ENCODE data around the gene MAML1. TPM values are rescaled to one million over a fixed set of nuclear protein-coding genes. Genes with fewer than 3 reads are reported as not detected.
A peak's percentile ranks its signal among the peaks of the same experiment; 100 is the strongest.

Gene MAML1
- total and polyA plus RNA-seq, 4 donors: 2.2 to 7.6 (median 6.3) TPM

- TF ChIP-seq FOXA1 (IDR thresholded peaks at IDR 0.05): no peak
- TF ChIP-seq ATF3 (IDR thresholded peaks at IDR 0.05): no peak
- TF ChIP-seq GABPA (IDR thresholded peaks at IDR 0.05 in 1 of 2, conservative IDR thresholded peaks at IDR 0.05 in 1 of 2): no peak
- no peak for TF ChIP-seq SP1 (IDR thresholded peaks at IDR 0.05)
- no peak for TF ChIP-seq HNF4A (conservative IDR thresholded peaks at IDR 0.05)
- TF ChIP-seq ZBTB33 (IDR thresholded peaks at IDR 0.05): no peak
- TF ChIP-seq RAD21 (IDR thresholded peaks at IDR 0.05): no peak
- no peak for TF ChIP-seq RXRA (IDR thresholded peaks at IDR 0.05)
- no peak for TF ChIP-seq YY1 (IDR thresholded peaks at IDR 0.05)
- TF ChIP-seq EGR1 (IDR thresholded peaks at IDR 0.05; ENCODE audit: low read depth in 2 of 2): no peak
- no peak for TF ChIP-seq NR2F2 (IDR thresholded peaks at IDR 0.05)
- no peak for TF ChIP-seq MAX (IDR thresholded peaks at IDR 0.05)
- no peak for TF ChIP-seq FOXA2 (IDR thresholded peaks at IDR 0.05)
- no peak for TF ChIP-seq CTCF (IDR thresholded peaks at IDR 0.05; ENCODE audit: low read depth, low read length, missing input control)
- no peak for TF ChIP-seq REST (IDR thresholded peaks at IDR 0.05)
- no peak for TF ChIP-seq HNF4G (IDR thresholded peaks at IDR 0.05)
- no peak for TF ChIP-seq TAF1 (conservative IDR thresholded peaks at IDR 0.05)
- TF ChIP-seq JUND (IDR thresholded peaks at IDR 0.05): no peak
- Histone ChIP-seq H3K4me1 (ENCODE audit: control insufficient read depth in 4 of 4, insufficient read depth in 4 of 4, low read length in 3 of 4) (peaks cover 19 to 41% (median 30%) of the 10 kb centered on the region in 4 donors), H3K9ac (ENCODE audit: low read depth in 1 of 2, low read length in 2 of 2) (peak within 1 kb of the TSS; percentile 70 to 79), H3K36me3 (ENCODE audit: control insufficient read depth in 4 of 4, insufficient read depth in 3 of 4, low read depth in 1 of 4, low read length in 3 of 4) (peaks cover 0 to under 1% (median 0%) of the 10 kb centered on the region in 4 donors), H3K27ac (ENCODE audit: low read depth in 1 of 2, low read length in 2 of 2) (peak within 1 kb of the TSS; percentile 78 to 89), H3K27me3 (ENCODE audit: control insufficient read depth in 4 of 4, insufficient read depth in 4 of 4, low read length in 3 of 4) (no peaks in the 10 kb centered on the region), H3K4me3 (ENCODE audit: low read depth in 1 of 3, low read length in 3 of 3) (peak within 1 kb of the TSS; percentile 72 to 98 (median 79)), H3K9me3 (ENCODE audit: control insufficient read depth in 4 of 4, low read length in 3 of 4) (no peaks in the 10 kb centered on the region)
- WGBS: under 1% methylated on average over 108 of the region's 108 CpGs
- peak; percentile 83 for DNase-seq (ENCODE audit: low spot score)
Measured at GRCh38 chr5:179806250-179807048, 73.8 kb downstream of the MAML1 start, which contains the start of gene MGAT4B. MGAT4B (minus strand) TSS chr5:179806866; CDS start chr5:179806583, 283 bp downstream.
